CD4-positive, alpha-beta T cell treated with Interferon alpha-2 for 1 hour (primary cell): ENCODE measurements around the gene SKAP1.
"Not testable (repeated sequence)": the region's sequence is repeated elsewhere in the genome, so short reads cannot be mapped to it uniquely, and the experiment has no call there.

Source experiments
- DNase-seq, 2 donors: peaks; one replicate each; pipeline ENCODE4 v3.0.0-alpha.2; 2020 to 2022

The SKAP1 gene

DNA sequence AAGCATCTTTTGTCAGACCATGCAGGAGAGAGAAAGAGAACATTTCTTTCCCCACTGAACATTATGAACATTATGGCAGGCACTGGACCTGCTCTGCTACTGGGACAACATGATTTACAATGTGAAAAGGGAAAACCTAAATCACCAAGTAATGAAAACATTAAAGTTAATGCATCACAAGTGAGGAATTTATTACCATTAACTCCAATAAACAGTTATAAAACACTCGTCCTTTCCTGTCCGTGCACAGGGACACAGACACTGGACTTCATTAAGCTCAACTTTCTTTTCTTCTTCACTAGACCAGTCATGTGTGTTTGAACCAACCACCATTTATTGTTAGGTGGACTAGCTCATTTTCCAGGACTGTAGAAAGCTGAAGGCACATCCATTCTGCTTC, 227.1 kb downstream of the SKAP1 start:
- no peak for DNase-seq

DNA sequence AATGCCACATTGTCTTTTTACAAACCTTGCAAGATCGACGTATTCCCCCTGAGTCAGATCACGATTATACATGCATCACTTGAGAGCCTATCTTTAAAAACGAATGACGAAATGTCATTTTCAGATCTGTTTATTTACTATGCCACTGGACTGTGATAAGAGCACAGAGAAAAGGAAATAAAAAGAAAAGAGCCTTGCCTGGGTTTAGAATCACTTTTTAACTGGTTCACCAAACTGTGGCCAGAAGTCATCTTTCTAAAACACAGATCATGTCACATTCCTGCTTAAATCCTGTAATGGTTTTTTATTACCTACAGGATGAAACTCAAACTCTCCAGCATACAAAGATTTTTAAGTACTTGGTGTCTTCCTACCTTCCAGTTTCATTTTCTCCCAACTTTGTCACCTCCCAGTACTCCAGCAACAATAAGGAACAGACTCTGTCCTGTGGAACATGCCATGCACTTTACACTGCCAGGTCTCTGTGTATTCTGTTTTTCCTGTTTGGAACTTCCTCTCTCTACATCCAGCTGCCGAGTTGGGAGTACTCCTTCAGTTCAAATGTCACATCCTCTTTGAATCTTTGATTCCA, 231.0 kb downstream of the SKAP1 start:
- no peak for DNase-seq

DNA sequence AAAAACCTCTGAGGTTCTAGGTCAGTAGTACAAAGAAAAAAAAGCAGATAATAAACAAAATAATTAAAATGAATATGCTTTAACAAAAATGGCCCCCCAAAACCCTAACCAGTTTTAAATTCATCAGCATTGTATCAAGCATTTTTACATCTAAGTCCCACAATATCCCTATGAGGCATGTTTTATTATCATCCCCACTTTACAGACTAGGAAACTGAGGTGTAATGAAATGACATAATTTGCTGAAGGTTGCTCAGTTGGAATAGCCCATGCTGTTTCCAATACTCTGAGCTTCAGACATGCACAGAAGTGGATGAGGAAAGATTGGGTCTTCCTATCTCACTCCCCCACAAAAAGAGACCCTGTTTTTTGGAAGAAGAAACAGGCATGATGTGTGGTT, 234.1 kb downstream of the SKAP1 start:
- DNase-seq = no peak

DNA sequence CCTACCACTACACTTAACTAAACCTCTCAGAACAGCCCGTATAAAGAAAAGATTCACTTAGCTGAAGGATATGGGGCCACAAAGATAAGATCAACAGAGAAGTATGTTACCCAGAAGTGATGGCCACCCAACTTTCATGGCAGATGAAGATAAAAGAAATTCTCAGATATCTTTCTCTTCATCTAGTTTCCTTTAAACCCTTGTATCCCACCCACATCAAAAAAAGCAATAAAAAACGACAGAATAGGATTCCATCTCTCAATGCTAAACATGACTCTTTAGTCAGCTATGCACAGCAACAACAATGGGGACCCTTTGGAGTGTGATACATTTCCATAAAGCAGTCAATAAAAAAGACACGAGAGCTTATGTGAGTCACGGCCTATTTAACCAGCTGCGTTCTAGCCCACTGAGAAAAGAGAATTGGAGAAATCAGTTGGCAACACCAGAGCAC, 235.9 kb downstream of the SKAP1 start:
- peak in 1 of 2 donors; percentile 47 for DNase-seq

DNA sequence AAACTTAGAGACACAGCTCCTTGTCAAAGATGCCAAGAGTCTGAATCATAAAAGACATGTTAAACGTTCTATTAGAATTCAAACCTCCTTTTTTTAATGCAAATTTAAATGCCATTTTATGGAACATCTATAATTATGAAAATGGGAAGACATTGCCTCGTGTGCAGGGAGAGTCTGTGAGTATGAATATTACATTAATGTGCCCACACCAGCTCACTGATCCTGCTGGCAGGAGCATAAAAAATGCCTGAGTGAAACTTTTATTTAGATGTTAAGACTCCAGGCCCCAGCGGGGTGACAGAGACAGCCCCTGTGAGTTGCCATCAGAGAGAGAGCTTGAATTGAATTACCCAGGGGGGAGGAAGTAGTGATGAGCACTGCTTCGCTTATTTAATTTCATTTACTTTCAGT, 237.7 kb downstream of the SKAP1 start:
- no peak for DNase-seq

DNA sequence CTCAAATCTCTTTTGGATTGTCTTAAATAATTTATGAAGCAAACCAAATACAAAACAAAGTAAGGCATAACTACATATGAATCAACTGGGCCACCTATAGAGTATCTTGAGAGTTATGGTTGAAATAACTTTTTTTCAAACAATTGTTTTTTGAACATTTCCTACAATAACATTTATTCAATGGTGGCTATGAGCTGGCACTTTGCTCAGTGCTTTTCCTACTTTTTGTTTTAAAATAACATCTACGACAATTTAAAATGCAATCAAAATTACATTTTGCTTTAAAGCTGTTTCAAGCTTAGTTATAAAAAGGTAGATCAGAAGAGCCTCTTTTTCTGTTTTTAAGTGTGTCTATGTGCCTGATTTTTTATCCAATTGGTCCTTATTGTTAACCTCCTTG, 238.7 kb downstream of the SKAP1 start:
- no peak for DNase-seq

DNA sequence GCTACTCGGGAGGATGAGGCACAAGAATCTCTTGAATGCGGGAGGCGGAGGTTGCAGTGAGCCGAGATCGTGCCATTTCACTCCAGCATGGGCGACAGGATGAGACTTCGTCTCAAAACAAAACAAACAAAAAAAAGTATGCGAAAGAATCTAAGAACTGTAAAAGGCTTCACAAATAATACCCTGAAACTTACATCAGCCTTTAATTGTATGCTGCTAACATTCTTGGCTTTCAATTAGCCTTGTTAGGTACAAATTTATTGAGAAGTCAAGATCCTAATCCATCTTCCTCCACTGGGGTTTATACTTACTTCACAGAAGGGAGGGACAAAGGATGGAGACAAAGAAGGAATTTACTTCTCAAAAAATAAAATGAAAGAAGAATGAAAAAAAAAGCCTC, 239.1 kb downstream of the SKAP1 start:
- DNase-seq = no peak

DNA sequence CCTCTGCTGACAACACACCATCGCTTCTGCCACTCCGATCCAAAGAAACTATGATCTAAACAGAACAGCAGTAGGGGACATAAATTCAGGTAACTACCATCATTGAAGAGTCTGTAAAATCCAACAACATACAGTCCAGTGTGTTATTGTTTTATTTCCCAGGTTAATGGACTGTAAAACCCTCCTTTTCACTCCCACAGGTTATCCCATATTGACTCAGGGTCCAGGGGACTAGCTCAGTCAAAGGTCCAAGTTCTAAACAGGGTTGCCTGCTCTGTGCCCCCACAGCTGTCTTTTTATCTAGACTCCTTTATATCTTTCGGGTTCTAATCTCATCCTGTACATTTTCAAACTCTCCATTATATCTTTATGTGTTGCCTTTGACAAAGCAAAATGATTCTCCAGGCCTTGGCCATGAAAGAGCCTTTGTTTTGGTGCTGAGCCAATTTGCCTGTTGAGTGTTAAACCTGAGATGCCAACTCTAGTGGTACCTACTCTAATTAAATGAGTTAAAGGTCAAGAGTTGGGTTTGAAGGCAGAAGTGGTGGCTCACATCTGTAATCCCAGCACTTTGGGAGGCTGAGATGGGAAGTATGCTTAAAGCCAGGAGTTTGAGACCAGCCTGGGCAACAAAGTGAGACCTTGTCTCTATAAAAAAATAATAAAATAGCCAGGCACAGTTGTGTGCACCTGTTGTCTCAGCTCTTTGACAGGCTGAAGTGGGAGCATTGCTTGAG, 242.0 kb downstream of the SKAP1 start:
- no peak for DNase-seq

DNA sequence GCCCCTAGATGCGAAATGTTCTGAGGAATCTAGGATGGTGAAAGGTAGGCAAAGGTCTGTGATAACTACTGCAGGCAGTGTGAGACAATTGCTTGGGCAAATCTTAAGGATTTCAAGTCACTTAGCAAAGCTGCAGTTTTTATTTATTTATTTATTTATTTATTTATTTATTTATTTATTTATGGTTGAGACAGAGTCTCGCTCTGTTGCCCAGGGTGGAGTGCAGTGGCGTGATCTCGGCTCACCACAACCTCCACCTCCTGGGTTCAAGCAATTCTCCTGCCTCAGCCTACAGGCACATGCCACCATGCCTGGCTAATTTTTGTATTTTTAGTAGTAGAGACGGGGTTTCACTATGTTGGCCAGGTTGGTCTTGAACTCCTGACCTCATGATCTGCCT, 243.7 kb downstream of the SKAP1 start:
- not testable (repeated sequence) for DNase-seq

DNA sequence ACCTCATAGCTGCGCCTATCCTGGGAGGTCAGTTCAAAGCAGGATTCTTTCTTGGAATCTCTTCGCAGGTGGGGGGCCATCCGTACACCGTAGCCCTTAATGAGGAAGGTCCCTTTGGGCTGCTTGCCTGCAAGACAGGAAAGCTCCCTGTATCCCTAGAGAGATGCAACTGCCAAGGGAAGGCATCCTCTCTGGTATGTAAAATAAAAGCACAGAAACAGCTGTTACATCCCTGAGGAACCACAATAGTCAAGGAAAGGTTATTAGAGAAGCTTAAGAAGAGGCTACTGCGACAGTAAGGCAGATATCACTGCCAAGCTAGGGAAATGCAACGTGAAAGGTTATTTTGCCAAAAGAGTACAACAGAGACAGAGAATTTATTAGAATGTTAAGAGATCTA, 245.3 kb downstream of the SKAP1 start:
- no peak for DNase-seq

DNA sequence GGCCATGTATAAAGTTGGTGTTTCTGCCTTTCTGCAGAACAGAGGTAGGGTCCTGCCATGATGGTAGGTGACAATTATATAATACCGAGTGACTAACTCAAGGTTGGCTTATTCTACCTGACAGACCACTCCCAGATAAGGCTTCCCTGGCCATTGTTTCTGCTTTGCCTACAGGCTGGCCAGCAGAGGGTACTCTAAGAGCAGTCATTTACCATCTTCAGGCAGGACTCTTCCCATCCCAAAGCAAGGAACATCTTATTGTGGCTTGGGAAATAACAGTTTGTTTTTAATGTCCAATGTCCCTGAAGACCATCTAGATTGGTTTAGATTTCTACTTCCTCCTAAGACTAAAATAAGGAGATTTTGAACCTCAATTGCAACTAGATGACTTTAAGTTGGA, 248.4 kb downstream of the SKAP1 start:
- DNase-seq = no peak

DNA sequence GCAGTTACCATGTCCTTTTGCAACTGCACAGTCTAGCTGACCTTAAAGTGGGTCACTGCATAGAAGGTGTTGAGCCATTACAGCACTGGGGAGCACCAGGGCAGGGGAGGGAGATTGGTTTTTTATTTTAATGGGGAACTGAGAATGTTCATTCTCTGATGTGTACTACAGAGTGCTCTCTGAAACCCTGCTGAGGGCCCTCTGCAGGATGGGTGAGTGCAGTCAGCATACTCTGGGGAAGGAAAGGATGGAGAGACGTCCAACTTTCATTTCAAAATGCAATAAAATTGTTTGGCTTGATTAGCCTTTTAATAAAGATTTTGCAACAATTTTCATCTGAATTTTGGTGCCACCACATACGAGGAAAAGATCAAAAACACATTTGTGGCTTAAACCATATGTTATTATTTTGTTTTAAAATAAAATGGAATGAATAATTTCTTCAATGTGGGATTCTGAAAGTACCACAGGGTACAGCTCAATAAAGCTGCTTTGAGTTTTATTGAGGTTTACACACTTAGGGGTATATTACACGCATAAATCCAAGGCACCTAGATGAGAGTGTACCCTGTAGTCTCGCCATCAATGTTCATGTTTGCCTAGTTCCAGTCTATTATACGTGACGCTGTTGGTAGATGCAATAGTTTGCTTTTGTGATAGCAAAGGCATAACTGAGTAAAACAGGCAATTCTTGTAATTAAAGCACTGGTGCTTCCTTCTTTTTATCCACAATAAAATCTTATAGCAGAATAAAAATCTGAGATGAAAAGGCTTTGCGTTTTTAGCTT, 249.0 kb downstream of the SKAP1 start:
- no peak for DNase-seq

DNA sequence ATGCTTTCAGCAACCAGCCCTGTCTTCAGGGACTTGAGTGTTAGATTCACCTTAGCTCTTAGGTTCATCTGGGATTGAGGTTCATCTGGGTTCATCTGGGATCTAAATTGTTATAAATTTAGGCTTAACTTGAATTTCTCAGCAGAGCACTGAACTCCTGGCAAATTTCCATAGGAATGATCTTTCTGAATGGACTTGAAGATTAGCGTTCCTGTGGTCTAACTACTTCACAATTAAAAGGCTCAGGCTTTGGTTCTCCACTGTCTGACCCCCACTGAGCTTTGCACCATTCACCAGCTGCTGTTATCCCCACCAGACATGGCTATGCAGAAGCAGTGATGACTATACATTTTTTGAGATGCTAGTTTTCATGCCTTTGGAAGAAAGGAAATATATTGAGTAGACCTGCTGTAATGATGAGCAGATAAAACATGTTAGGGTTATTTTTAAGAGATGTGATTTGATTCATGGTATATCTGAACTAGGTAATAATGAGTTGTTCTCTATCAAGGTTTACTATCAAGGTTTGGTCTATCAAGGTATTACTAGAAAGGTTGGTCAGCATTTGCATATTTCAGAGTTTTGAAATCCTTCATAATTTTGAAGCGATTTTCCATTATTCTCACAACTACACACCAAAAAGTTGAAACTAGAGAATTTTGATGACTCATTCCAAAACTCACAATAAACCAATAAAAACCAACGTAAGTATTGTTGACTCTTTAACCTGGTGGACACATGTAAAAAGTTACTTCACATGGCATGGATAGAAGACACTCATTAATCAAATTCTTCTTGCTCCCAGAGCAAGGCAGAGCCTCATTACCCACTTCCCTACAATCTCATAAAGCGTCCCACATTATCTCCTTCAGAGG, 250.7 kb downstream of the SKAP1 start:
- no peak for DNase-seq

DNA sequence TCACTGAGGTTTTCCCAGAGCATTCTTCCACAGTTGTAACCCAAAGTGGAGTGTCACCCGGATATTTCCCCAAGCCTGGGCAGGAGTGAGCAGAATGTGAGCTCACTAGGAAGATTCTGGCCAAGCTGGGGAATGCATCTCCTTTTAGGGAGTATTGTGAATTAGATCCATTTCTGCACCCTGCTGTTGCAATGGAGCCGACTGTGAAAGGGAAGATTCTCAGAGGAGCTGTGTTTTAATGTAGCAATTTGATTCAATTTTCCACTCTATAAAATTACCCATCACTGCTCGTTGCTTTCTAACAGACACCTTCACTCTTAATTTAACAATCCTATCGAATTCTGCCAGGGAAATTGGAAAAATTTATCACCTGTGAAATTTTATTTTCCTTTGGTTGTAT, 251.7 kb downstream of the SKAP1 start:
- no peak for DNase-seq

DNA sequence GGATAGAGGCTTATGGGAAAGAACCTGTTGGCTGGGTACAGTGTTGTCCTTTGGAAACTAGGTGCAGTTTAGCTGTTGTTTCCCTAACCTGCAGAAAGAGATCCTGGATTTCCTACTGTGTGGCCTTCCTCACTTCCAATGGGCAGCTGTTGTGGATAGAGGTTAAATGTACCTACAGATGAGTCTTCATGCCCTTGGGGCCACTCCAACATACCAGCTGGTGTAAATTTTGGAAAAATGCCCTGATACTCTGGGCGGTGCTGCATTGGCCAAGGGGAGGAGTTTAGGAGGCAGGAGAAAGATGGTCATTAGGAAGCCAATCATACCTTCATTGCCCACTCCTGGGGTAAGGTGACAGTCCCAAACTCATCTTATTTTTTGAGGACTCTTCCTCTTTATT, 252.2 kb downstream of the SKAP1 start:
- DNase-seq = no peak

DNA sequence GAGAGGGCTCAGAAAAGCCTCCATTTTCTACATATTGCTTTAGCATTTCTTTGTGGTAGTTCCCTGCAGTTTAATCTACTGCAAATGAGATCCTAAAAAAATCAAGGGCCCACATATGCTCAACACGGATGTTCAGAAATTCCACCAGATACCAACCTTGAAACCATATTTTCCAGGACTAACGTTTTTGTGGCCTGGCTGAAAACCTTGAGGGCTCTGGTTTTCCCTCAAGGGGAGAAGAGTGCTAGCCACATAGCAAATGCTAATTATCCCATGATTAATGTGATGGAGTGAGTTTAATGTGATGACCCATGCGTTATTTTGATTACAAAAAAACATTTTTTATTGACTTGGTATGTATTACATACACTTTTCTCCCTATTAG, 253.6 kb downstream of the SKAP1 start:
- no peak for DNase-seq

DNA sequence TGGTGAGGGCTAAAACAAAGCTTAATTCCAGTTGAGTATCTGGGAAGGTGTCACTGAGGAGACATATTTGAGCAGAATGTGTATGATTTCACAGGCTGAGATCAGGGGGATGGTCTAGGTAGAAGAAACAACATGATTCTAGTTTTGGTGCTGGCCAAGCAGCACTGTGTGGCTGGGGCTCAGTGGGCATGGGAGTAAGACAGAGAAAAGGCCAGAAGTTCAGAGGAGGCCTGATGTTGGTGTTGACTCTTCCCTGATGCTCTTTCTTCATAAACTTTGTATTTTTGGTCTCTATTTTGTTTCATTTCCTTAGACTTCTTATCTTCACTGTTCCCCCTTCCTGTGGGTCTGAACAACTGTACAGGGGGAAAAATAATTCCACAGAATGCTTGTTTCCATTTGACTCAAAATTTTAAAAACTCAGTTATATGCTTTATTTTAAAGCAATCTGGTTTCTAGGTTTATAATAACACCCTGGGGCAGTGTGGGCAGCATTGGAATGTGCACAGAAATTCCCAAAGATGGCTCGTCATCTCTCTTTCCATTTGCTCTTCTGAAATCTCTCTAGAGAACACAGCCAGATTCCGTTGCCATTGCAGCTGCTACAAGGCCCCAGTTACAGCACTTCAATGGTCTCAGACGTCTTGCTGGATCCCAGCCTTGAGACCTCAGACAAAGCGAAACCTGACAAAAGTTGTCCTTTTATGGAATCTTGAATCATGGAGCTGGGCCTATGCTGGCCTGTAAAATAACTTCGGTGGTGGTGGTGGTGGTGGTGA, 254.1 kb downstream of the SKAP1 start:
- DNase-seq = no peak

DNA sequence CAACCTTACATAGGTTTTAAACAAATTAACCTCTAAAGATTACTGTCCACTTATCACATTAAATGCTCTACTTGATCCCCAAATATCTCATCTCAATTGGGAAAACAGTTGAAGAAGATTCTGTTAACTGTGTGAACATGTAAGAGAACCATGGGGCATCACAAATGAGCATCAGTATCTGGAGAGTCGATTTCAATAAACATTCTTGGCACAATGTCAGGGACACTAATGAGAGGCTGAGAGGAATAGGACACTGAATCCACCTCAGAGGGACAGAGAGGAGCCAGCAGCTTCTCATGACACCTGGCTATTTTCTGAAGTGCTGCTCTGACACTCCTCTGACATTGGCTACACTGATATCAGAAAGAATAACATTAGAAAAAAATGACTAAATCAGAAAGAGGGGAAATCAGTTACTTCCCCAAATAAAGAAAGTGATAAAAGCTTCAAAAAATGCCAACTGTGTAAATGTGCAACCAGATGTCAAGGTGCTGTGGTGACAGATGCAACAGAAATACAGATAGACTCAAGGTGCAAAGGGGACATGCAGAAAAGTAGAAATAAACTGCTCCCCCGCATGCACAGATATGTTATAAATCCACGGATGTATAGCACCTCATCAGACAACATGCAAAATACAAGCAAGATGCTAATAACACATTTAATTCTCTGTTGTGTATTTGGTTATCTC, 255.0 kb downstream of the SKAP1 start:
- no peak for DNase-seq

DNA sequence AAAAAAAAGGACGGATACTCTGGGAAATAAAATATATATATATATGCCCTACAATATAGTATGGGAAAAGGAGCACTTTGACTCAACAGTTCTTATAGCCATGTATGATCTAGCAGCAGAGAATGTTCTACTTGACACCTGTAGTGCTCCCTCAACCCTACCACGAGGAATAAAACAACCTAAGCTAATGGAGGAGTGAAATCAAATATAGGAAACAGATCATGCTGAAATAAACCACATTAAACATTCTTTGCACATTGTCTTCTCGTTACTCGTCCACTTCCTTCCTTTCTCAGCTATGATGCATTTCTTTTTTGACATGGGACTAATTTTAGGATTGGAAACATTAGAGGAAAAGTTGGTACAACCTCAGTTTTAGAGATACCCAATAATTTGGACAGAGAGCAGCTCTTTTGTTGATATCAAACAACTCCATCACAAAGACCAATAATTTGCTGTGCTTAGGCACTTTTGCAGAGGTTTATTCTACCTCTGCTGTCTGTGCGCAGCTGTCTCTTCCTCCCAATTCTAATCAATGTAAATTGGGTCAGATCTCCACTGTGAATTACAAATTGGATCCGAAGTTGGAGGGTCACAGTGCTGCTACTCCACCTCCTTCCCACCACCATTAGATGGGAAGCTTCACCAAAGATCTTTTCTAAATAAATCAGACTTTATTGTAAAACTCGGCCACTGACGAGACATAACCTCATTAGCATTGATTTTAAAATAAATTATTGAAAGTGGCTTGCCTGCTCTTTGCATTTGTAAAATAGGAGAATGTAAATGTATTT, 256.6 kb downstream of the SKAP1 start:
- DNase-seq = no peak

DNA sequence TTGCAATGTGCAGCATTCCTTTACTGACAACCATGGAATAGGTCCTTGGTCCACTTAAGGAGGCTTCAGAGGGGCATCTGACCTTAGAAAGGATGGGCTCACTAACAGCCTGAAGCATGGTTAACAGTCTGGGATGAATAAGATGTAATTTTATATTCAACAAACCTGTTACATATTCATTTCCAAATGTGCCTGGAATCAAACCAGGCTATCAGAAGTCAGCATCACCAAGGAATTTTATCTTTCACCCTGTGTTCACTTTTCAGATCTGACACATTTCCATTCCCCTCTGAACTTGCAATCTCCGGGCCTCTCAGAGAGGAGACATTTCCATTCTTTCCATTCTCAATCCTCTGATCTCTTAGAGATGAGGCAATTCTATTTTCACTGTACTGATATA, 260.1 kb downstream of the SKAP1 start:
- no peak for DNase-seq

DNA sequence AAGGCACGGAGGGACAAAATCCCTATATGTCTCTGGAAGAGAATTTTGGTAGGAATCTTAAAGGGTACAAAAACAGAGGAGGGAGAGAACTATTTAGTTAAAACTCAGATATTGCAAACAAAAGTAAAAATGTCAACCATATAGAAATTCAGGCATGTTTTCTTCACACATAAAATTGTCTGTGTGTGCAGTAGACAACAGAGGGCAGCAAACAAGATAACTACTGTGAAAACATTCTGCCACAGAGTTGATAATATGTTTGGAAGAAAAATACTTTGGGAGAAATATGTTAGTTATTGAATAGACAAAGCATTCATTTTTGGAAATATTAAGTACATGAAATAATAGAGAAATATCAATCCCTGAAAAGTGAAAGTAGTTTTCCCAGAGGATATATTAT, 266.2 kb downstream of the SKAP1 start:
- no peak for DNase-seq
